RWPE1 (cell line): ENCODE measurements around the gene ABCC8.

Source experiments
- CTCF ChIA-PET: fragments of 350-600 bp; sonication (Branson Sonifier 250); formaldehyde crosslinking; extraction: SDS; loops from one replicate; lab custom pipeline; 2021; lab: Yijun Ruan, JAX
- POLR2A ChIA-PET: fragments of 400-600 bp; formaldehyde crosslinking; extraction: SDS; loops from one replicate; lab custom pipeline; 2020; ENCODE audit warnings: antibody characterized with exemption; ENCODE audit not compliant: low non-redundant PET; lab: Yijun Ruan, JAX
- DNase-seq: peaks from one replicate; pipeline ENCODE4 v3.0.0; 2012; ENCODE audit warnings: low spot score
- H3K27ac ChIP-seq: fragments of 450-650 bp; 2 replicates; pipeline ENCODE4 v1.5.1; 2017
- TF ChIP-seq, protein P1 (sequence below): fragments of 450-650 bp; conservative IDR thresholded peaks from 2 replicates; pipeline ENCODE4 v1.5.1; 2017; ENCODE audit warnings: low read depth, mild to moderate bottlenecking

ABCC8 gene

DNA sequence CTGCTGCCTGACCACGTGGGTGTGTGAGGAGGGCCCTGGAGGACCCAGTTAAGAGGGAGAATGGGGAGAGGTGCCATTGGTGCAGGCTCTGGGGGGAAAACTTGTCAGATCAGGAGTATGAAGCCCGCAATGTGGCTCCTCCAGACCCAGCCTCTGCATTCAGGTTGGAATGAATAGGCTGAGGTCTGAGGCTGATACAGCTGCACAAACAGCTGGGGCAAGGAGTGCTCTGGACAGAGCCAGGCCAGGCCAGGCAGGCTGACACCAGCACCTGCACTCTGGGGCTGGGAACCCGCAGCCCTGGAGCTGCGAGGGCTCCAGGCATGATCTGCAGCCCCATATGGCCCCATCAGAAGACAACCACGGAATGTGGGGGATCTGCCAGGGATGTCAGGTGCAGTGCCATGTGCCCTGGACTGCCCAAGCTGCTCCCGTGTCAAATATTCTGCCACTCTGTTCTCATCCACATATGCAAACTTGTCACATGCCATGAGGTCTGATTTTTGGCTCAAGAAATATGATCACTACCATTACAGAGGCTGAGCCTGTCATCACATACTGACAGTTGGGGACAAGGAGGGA is 61.0 kb downstream of the ABCC8 start:
- CTCF ChIA-PET: interaction anchor here (0.7 kb wide), 1 partner anchor 84 kb away, joined by 3 read pairs; no protein-coding TSS in a partner anchor
- DNase-seq: no peak
- POLR2A ChIA-PET: no interaction called here
- TF ChIP-seq, protein P1, sequence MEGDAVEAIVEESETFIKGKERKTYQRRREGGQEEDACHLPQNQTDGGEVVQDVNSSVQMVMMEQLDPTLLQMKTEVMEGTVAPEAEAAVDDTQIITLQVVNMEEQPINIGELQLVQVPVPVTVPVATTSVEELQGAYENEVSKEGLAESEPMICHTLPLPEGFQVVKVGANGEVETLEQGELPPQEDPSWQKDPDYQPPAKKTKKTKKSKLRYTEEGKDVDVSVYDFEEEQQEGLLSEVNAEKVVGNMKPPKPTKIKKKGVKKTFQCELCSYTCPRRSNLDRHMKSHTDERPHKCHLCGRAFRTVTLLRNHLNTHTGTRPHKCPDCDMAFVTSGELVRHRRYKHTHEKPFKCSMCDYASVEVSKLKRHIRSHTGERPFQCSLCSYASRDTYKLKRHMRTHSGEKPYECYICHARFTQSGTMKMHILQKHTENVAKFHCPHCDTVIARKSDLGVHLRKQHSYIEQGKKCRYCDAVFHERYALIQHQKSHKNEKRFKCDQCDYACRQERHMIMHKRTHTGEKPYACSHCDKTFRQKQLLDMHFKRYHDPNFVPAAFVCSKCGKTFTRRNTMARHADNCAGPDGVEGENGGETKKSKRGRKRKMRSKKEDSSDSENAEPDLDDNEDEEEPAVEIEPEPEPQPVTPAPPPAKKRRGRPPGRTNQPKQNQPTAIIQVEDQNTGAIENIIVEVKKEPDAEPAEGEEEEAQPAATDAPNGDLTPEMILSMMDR: no peak
- H3K27ac ChIP-seq: no peak overlapping the region

DNA sequence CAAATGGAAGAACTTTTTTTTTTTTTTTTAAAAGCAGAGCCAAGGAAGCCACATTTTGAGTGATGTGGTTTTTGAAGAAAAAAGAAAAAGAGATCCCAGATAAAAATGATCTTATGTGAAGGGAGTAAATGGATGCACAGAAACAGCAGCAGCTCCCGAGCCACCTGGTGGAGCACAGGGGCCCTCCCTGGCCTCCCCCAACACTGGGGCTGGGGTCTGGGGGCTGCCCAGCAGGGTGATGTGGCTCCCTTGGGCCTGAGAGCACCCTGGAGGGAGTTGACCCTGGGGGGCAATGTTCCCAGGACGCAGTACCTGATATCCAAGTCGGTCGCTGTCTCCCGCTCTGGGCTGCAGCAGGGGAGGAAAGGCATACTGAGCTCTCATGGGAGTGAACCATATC is 61.7 kb downstream of the ABCC8 start:
- POLR2A ChIA-PET: no interaction called here
- CTCF ChIA-PET: interaction anchor here (0.8 kb wide), 1 partner anchor 84 kb away, joined by 3 read pairs; no protein-coding TSS in a partner anchor
- H3K27ac ChIP-seq: no peak overlapping the region
- TF ChIP-seq, protein P1: no peak
- DNase-seq: no peak

DNA sequence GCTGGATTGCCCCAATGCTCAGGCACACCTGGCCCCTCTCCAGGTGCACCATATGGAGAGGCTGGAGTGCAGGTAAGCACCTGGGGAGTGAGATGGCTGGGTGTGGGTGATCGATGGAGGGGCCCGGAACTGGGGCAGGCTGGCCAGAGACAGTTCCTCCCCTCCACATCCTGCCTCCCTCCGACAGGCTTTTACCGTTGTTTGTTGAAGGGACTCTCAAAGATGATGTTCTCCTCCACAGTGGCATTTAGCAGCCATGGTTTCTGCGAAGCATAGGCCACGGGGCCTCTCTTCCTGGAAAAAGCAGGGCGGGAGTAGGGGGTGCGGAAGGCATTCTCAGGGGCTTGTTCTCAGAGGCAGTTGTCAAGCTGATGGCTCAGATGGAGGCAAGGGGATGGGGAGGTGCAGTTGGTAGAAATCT is 62.3 kb downstream of the ABCC8 start:
- TF ChIP-seq, protein P1: no peak
- no peak for DNase-seq
- CTCF ChIA-PET: interaction anchor here (0.8 kb wide), 1 partner anchor 84 kb away, joined by 3 read pairs; no protein-coding TSS in a partner anchor
- POLR2A ChIA-PET: no interaction called here
- no peak overlapping the region for H3K27ac ChIP-seq

DNA sequence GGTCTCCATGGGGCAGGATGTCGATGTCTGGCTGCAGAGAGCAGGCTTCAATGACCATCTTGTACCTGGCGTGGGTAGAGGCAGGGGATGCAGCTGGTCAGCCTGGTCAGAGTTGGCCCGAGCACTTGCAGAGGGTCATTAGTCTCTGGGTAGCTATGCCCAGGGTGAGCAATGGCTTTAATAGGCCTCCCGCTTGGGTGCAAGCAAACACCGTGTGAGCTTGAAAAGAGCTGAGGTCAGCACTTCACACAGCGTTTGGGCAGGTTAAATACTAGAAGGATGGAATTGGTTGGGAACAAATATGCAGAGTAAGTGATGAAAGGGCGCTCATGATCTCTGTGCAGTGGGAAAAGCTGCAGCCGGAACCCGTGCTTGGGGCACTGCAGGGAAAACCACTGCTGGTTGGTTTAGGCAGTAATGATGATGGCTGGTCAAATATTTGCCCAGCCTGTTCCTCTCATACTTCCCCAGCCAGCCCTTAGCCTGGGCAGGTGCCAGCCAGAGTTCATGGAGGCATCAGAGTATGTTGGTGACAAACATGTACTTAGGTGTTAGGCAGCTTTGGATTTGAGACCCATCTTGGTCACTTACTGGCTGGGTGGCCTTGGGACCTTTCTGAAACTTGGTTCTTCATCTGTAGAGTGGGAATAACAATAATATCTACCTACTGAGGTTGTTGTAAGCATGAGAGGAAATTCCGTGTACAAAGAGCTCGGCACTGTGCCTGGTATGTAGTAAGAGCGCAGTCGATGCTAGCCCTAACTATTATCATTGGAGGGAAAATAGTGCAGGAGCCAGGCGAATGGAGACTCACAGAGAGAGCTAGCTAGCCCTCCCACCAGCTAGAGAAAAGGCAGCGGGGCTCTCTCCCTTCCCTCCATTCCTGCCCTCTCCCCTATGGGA is 63.0 kb downstream of the ABCC8 start:
- POLR2A ChIA-PET: no interaction called here
- CTCF ChIA-PET: no interaction called here
- DNase-seq: no peak
- TF ChIP-seq, protein P1: no peak
- H3K27ac ChIP-seq: no peak overlapping the region

GRCh38 chr11:17412488-17413180 is 64.0 kb downstream of the ABCC8 start:
- no peak for DNase-seq
- ChIA-PET CTCF (no interaction called here), POLR2A (no interaction called here)
- no peak overlapping the region for H3K27ac ChIP-seq
- TF ChIP-seq, protein P1: no peak

GRCh38 chr11:17411418-17411817 is 65.2 kb downstream of the ABCC8 start:
- no peak overlapping the region for H3K27ac ChIP-seq
- ChIA-PET POLR2A (no interaction called here), CTCF (interaction anchor here (1.6 kb wide), 1 partner anchor 28 kb away, joined by 5 read pairs; no protein-coding TSS in a partner anchor)
- TF ChIP-seq, protein P1: no peak
- DNase-seq: no peak
